GM19455 (cell line): ENCODE results near the gene TBX15.

ENCODE experiments used
- ATAC-seq: cut with Tn5 transposase; IDR thresholded peaks from one replicate; pipeline ENCODE4 v1.9.1; 2021; ENCODE audit not compliant: unreplicated experiment

TBX15 gene

GRCh38 chr1:118899340-118899739, 88.8 kb downstream of the TBX15 start:
- ATAC-seq: no peak

GRCh38 chr1:118898712-118899111, 89.4 kb downstream of the TBX15 start:
- no peak for ATAC-seq

GRCh38 chr1:118896416-118896815, 91.7 kb downstream of the TBX15 start:
- ATAC-seq: no peak

DNA sequence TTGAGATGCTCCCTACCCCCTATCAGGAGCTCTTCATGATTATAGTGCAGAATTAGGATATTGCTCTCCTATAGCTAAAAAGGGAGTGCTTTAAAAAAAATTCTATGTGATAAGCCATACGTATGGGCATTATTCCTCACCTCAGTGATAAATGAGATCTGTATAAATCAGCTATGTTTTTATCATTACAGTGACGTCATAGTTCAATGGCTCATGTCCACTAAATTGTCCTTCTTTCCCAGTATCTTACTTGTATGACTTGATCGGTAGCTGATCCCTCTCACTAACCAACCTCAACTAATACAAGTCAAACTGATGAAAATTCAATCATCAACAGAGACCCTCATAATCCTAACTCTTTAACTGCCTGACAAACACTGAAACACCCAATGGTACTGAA, 93.3 kb downstream of the TBX15 start:
- ATAC-seq: no peak

DNA sequence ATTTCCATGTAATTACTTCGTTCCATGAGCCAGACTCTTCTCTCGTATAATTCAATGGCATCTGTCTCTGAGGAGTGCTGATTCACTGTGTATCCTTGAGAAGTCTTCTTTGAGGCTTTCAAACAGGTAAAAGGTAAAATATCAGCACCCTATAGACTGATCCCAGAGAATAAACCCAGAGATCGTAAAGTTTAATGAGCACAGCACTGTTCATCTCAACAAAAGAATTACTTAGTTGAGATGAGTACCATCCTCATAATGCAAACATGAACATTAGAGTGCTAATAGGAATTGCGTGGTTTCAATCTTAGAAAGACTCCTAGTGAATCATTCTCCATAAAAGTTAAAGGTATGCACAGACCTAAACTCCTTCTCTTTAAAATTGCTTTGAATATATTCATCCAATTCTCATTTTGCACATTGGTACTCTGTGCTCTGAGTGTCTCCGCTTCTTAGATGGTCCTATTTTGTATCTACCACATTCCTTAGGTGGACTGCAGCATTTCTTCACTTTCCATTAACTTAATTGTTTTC, 97.2 kb downstream of the TBX15 start:
- no peak for ATAC-seq

- no peak for ATAC-seq
Measured at GRCh38 chr1:118884946-118885345, 103.2 kb downstream of the TBX15 start.

DNA sequence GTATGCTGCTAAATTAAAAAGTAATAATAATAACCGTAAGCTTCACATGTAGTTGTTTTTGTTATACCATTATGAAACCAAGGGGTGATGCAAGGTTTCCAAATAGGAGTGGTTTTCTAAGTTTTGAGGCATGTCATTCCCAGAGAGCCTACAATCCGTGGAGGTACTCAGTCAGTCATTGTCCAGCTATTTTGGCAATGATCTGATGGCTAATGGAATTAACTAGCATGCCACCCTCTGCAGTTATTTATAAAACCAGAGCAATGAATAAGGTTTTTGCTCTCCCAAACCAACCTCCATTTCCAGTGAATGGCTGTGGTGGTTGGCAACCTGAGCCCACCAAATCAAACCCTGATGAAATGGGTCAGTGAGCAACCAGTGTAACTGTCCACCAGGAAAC, 106.4 kb downstream of the TBX15 start:
- ATAC-seq: no peak

GRCh38 chr1:118878661-118879060, 109.5 kb downstream of the TBX15 start:
- ATAC-seq: no peak

DNA sequence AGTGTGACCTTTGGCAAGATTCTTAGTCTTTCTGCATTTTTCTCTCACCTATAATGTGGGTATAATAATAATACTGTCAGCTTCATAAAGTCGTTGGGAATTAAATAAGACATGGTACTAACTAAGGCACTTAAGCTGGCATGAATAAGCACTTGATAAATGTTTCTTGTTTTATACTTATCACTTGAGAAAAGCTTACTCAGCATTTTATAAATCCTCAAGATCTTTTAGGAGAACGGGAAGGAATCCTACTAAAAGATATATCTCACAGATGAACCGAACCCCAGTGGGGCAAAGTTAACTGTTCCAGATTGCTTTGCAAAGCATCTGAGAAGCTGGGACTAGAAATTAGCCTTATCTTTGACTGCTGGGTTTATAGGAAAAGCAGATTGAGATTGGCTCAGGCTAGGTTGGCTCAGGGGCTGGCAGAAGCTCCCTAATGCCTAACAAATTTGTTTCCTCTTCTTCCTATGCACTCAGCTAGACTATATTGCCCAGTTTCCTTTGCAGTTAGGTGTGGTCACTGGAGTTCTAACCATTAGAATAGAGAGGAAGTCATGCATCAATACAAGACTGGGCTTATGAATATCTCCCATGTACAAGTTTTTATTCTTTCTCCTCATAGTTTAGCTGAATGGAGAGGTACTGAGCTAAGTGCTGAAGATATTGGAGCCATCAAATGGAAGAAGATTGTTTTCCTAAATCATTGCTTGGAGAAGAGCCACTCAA, 110.3 kb downstream of the TBX15 start:
- no peak for ATAC-seq

- ATAC-seq: no peak
Measured at GRCh38 chr1:118871582-118872171, 116.5 kb downstream of the TBX15 start.

GRCh38 chr1:118868387-118868786, 119.8 kb downstream of the TBX15 start:
- no peak for ATAC-seq

GRCh38 chr1:118866330-118866729, 121.8 kb downstream of the TBX15 start:
- ATAC-seq: no peak

- ATAC-seq: no peak
Measured at GRCh38 chr1:118863688-118864087, 124.5 kb downstream of the TBX15 start.

DNA sequence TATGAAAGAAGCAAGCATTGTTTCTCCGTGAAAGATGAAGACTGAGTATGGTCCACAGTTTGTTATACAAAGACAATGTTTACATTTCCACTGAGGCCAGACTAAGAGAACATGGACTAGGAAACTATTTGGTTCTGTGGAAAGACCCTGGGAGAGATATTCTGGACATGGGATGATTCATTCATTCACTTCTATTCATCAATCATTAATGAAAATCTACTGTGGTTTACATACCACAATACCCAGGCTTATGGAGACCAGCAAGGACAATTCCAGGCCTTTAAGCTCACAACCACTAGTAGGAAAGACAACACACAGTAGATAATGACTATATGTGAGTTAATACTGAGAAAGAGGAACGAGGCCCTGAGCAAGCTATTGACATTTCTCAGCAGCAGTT, 125.4 kb downstream of the TBX15 start:
- no peak for ATAC-seq

DNA sequence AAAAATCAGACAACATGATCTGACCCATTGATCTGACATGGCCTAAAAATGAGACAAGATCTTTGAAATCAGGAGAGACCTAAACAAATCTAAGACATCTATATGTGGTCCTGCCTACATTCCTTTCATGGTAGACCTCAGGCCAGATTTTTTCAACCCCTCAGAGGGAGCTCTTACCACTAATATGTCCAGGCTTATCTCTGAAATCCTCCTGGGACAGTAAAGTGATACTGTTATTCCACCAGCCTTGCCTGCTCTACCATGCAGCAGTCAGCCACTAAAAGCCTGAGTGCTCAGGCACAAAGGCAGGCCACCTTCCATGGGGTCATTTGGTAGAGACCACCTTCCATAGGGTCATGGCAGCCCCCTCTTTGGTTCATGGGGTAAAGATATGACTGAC, 126.9 kb downstream of the TBX15 start:
- no peak for ATAC-seq

- ATAC-seq: no peak
Measured at GRCh38 chr1:118859999-118860398, 128.1 kb downstream of the TBX15 start.

DNA sequence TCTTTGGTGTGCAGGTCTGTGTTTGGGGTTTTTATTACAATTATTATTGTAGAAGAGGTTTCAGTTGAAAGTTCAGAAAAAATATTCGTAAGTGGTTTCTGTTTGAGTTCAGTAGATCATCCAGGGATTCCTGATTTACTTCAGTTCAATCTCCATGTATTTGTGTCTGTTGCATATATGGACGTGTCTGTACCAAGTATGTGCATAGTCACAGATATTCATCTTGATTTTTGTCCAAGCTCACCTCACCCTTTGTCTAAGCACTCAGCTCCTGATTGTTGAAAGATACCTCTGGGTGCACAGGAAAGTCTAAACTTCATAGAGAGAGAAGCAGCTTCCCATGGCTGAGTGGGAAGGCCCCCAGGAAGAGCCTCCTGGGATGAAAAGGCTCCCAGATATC, 141.7 kb downstream of the TBX15 start:
- no peak for ATAC-seq

DNA sequence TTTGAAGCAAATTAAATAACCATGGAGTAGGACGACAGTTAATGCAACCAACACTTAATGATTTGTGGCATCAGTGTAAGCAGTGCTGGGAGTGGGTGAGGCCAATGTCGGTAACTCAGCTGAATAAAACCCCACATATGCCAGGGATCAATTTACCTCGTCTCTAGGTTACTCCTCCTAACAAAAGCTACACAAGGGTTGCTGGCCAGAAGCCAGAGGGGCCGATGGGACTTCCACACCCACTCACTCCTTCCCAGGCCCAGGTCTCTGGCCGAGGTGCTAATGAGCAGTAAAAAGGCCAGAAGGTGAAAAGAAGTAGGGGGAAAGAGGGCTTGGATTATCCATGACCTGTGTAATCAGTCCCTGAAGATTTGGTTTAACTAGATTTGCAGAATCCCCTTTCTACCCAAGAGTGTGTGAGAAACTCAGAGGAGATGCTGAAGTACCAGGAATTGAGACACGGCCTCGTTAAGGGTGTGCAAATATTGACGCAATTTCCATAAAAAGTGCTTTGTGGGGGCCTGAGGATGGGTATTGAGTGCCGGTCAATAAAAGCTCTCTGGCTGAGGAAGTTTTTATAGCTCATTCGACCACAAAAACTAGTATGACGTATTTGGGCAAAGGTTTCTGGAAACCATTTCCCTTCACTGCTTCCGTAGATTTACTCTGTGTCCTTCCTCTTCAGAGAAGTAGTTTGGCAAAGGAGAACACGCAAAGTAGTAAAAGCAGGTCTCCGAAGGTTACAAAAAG, 145.5 kb downstream of the TBX15 start:
- ATAC-seq: no peak

- no peak for ATAC-seq
Measured at GRCh38 chr1:118841521-118841920, 146.6 kb downstream of the TBX15 start.
